ENCODE data around the gene LHX3.

LHX3 gene

GRCh38 chr9:136148766-136149165 is 56.2 kb downstream of the LHX3 start:
- TF ChIP-seq CTCF (IDR thresholded peaks at IDR 0.05), result no peak

- TF ChIP-seq CTCF (IDR thresholded peaks at IDR 0.05), result no peak
Measured at GRCh38 chr9:136147890-136148714, 56.8 kb downstream of the LHX3 start.

- TF ChIP-seq CTCF (IDR thresholded peaks at IDR 0.05), result no peak
Measured at GRCh38 chr9:136147038-136147889, 57.7 kb downstream of the LHX3 start.

Measured in LNCAP (cell line).